IMR-90 (cell line): ENCODE measurements around the gene SH3RF3. TPM values are rescaled to one million over a fixed set of nuclear protein-coding genes. Genes with fewer than 3 reads are reported as not detected.

Source experiments
- ATAC-seq: fragments of 200-7000 bp; cut with Tn5 transposase; 2 replicates; pipeline ENCODE4 v1.9.1; 2020; ENCODE audit warnings: low read depth, mild to moderate bottlenecking, moderate library complexity
- BruUV-seq: library from RNA; stranded (reverse); fragments of 400-500 nt; replicated peaks from 2 replicates; lab custom pipeline; 2021; lab: Mats Ljungman, UMichigan
- CTCF ChIA-PET: fragments of 300-600 bp; formaldehyde crosslinking; extraction: SDS; loops from one replicate; lab custom pipeline; 2021; ENCODE audit warnings: antibody characterized with exemption; lab: Yijun Ruan, JAX
- POLR2A ChIA-PET: fragments of 300-600 bp; sonication (Branson Sonifier 250); formaldehyde crosslinking; loops from one replicate; lab custom pipeline; 2022; ENCODE audit warnings: antibody characterized with exemption; ENCODE audit not compliant: unreplicated experiment; lab: Charles Lee
- DNase-seq: peaks from one replicate; pipeline ENCODE4 v3.0.0; 2013
- H2AFZ ChIP-seq: replicated peaks from 2 replicates; pipeline ENCODE3; 2013; ENCODE audit warnings: low read length, mild to moderate bottlenecking; ENCODE audit not compliant: poor library complexity
- H2AK5ac ChIP-seq: 2 replicates; pipeline ENCODE4 v1.6.1; 2013; ENCODE audit warnings: low read depth, low read length, inconsistent platforms
- H2AK9ac ChIP-seq: replicated peaks from 2 replicates; pipeline ENCODE3; 2013; ENCODE audit warnings: mild to moderate bottlenecking, low read depth, low read length, moderate library complexity; ENCODE audit not compliant: poor library complexity
- H2BK120ac ChIP-seq: 2 replicates; pipeline ENCODE4 v1.6.1; 2013; ENCODE audit warnings: low read depth, low read length, inconsistent platforms
- H2BK15ac ChIP-seq: 3 replicates; pipeline ENCODE4 v1.6.1; 2013; ENCODE audit warnings: low read depth, low read length, inconsistent platforms
- H2BK20ac ChIP-seq: 2 replicates; pipeline ENCODE4 v1.6.1; 2013; ENCODE audit warnings: low read depth, mild to moderate bottlenecking, inconsistent platforms, low read length, moderate library complexity
- H2BK5ac ChIP-seq: 2 replicates; pipeline ENCODE4 v1.6.1; 2013; ENCODE audit warnings: mild to moderate bottlenecking, low read depth, low read length, inconsistent platforms; ENCODE audit not compliant: poor library complexity, severe bottlenecking
- H3K14ac ChIP-seq: replicated peaks from 2 replicates; pipeline ENCODE4 v1.6.1; 2013; ENCODE audit warnings: low read depth, low read length, inconsistent platforms
- H3K18ac ChIP-seq: 2 replicates; pipeline ENCODE4 v1.6.1; 2013; ENCODE audit warnings: low read depth, low read length, control low read depth
- H3K23ac ChIP-seq: 2 replicates; pipeline ENCODE4 v1.6.1; 2013; ENCODE audit warnings: low read depth, low read length, inconsistent platforms
- H3K27ac ChIP-seq: 2 replicates; pipeline ENCODE4 v1.5.1; 2013; ENCODE audit warnings: mild to moderate bottlenecking, control low read depth, low read length; ENCODE audit not compliant: insufficient read depth
- H3K27me3 ChIP-seq: 2 replicates; pipeline ENCODE4 v1.6.1; 2013; ENCODE audit warnings: low read length; ENCODE audit not compliant: control insufficient read depth, insufficient read depth
- H3K36me3 ChIP-seq: 2 replicates; pipeline ENCODE4 v1.6.1; 2013; ENCODE audit warnings: low read length, mixed read lengths; ENCODE audit not compliant: control insufficient read depth, insufficient read depth
- H3K4ac ChIP-seq: 2 replicates; pipeline ENCODE4 v1.6.1; 2013; ENCODE audit warnings: low read depth, low read length, inconsistent platforms
- H3K4me1 ChIP-seq: 2 replicates; pipeline ENCODE4 v1.6.1; 2013; ENCODE audit warnings: low read length, mixed read lengths; ENCODE audit not compliant: control insufficient read depth, insufficient read depth
- H3K4me2 ChIP-seq: 2 replicates; pipeline ENCODE4 v1.6.1; 2013; ENCODE audit warnings: low read depth, mild to moderate bottlenecking, control low read depth, low read length, moderate library complexity
- H3K4me3 ChIP-seq: 2 replicates; pipeline ENCODE4 v1.5.1; 2013; ENCODE audit warnings: low read depth, mild to moderate bottlenecking, control low read depth, low read length, moderate library complexity; ENCODE audit not compliant: insufficient read depth
- H3K56ac ChIP-seq: 2 replicates; pipeline ENCODE4 v1.6.1; 2013; ENCODE audit warnings: low read length, inconsistent platforms; ENCODE audit not compliant: insufficient read depth; ENCODE audit errors: extremely low read depth
- H3K79me1 ChIP-seq, 2 experiments: 2 replicates each; pipeline ENCODE4 v1.6.1; 2013; ENCODE audit warnings: low read length in 2 of 2, inconsistent platforms in 1 of 2, low read depth in 1 of 2
- H3K9ac ChIP-seq: 2 replicates; pipeline ENCODE4 v1.6.1; 2013; ENCODE audit warnings: low read depth, low read length, control low read depth
- H3K9me1 ChIP-seq: 2 replicates; pipeline ENCODE4 v1.6.1; 2013; ENCODE audit warnings: low read length, inconsistent platforms; ENCODE audit not compliant: insufficient read depth
- H3K9me3 ChIP-seq: 2 replicates; pipeline ENCODE4 v1.6.1; 2013; ENCODE audit warnings: low read length; ENCODE audit not compliant: control insufficient read depth, insufficient read depth
- H4K20me1 ChIP-seq: 2 replicates; pipeline ENCODE4 v1.6.1; 2013; ENCODE audit warnings: low read length, inconsistent platforms; ENCODE audit not compliant: insufficient read depth
- H4K5ac ChIP-seq: 2 replicates; pipeline ENCODE4 v1.6.1; 2013; ENCODE audit warnings: mild to moderate bottlenecking, low read depth, low read length, control low read depth
- H4K8ac ChIP-seq, 2 experiments: 2 replicates each; pipeline ENCODE4 v1.6.1; 2013; ENCODE audit warnings: low read depth in 2 of 2, low read length in 2 of 2, control low read depth in 1 of 2, inconsistent platforms in 1 of 2
- H4K91ac ChIP-seq: 2 replicates; pipeline ENCODE4 v1.6.1; 2013; ENCODE audit warnings: low read depth, low read length, inconsistent platforms; ENCODE audit not compliant: insufficient read depth
- CEBPB ChIP-seq: IDR thresholded peaks from 2 replicates; pipeline ENCODE4 v1.6.1; 2012; ENCODE audit warnings: low read depth, low read length, improper control_type of control experiment
- CHD1 ChIP-seq: IDR thresholded peaks from 2 replicates; pipeline ENCODE4 v1.6.1; 2012; ENCODE audit warnings: low read depth, low read length, improper control_type of control experiment
- FOS ChIP-seq: fragments of 150-350 bp; IDR thresholded peaks from 2 replicates; pipeline ENCODE4 v1.6.1; 2016; ENCODE audit warnings: low read depth, low read length
- NFE2L2 ChIP-seq: fragments of 150-350 bp; IDR thresholded peaks from 2 replicates; pipeline ENCODE4 v1.6.1; 2016; ENCODE audit warnings: low read depth, mild to moderate bottlenecking, low read length
- POLR2A ChIP-seq: IDR thresholded peaks from 2 replicates; pipeline ENCODE4 v1.6.1; 2012; ENCODE audit warnings: mild to moderate bottlenecking, low read depth, low read length
- RAD21 ChIP-seq: IDR thresholded peaks from 2 replicates; pipeline ENCODE4 v1.6.1; 2012; ENCODE audit warnings: low read length, improper control_type of control experiment
- RCOR1 ChIP-seq: IDR thresholded peaks from 2 replicates; pipeline ENCODE4 v1.6.1; 2012; ENCODE audit warnings: mild to moderate bottlenecking, low read length, improper control_type of control experiment; ENCODE audit not compliant: insufficient replicate concordance
- WGBS, 2 experiments: methylation state at CpG; one replicate each; pipeline versions ENCODE4 v1.1.5 to v1.1.7; 2013; ENCODE audit warnings: missing lambda C conversion rate in 2 of 2; ENCODE audit not compliant: insufficient read length in 1 of 2; ENCODE audit errors: extremely low coverage in 2 of 2; 5-methylcytosine and 5-hydroxymethylcytosine counted together
- dilution Hi-C: fragments of 300-500 bp; cut with HindIII; formaldehyde crosslinking; loops from one replicate; pipeline ENCODE4 v1.14.3; 2018; ENCODE audit warnings: low sequenced_read_pairs; ENCODE audit not compliant: unreplicated experiment
- in situ Hi-C: fragments of 300-500 bp; cut with MboI; formaldehyde crosslinking; loops from 3 replicates; pipeline ENCODE4 v1.14.3; 2019; ENCODE audit warnings: low sequenced_read_pairs, inconsistent platforms, mixed read lengths
- intact Hi-C: fragments of 100-400 bp; cut with micrococcal nuclease; formaldehyde crosslinking; loops from 2 replicates; pipeline ENCODE4 v1.10.0; 2022
- polyA plus RNA-seq, 3 experiments: library from polyadenylated mRNA; depleted of rRNA; stranded (reverse); fragments of >200 nt; gene quantifications; 2 replicates each; pipeline ENCODE4 v1.2.3, GENCODE V29; 2012; ENCODE audit warnings: low replicate concordance in 1 of 3
- total RNA-seq: library from RNA; depleted of rRNA; stranded (reverse); fragments of >200 nt; gene quantifications from 2 replicates; pipeline ENCODE4 v1.2.3, GENCODE V29; 2012
- TF ChIP-seq, protein P1 (sequence below): fragments of 150-350 bp; IDR thresholded peaks from 2 replicates; pipeline ENCODE4 v1.6.1; 2017; ENCODE audit warnings: mild to moderate bottlenecking, antibody characterized with exemption, low read length, low read depth

The SH3RF3 gene
- total and polyA plus RNA-seq, 2 of the 4 experiments (the other 2 are of a cell fraction), result 3.4 to 5.3 TPM

DNA sequence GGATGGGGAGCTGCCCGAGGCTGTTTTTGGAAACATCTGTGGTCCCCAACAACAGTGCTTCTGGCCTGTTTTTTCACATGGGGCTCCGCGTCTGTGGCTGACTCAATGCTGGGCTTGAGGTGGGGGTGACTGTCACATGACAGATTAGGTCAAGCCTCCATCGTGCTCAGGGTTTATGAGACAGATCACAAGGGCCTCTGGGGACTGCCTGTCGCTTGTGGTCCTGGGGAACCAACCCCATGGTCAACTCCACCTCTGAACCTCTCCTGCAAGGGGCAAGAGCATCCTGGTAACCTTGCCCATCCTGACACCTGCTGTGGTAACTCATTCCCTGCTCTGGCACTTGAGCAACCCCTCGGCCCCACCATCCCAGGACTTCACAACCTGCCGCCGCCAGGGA, 47.6 kb upstream of the SH3RF3 start:
- Histone ChIP-seq H2AFZ (no peak overlapping the region), H3K4me1 (no peaks in the 10 kb centered on the region), H2AK5ac (no peak overlapping the region), H3K9ac (no peak overlapping the region), H3K36me3 (no peaks in the 10 kb centered on the region), H4K8ac (no peak overlapping the region), H3K18ac (no peak overlapping the region), H2BK20ac (no peak overlapping the region), H3K79me1 (no peaks in the 10 kb centered on the region), H3K4me2 (no peak overlapping the region), H4K5ac (no peak overlapping the region), H4K20me1 (no peaks in the 10 kb centered on the region; the same call in 1 of the 2 replicates), H3K4me3 (no peak overlapping the region), H2BK15ac (no peak overlapping the region), H3K23ac (no peak overlapping the region), H2BK120ac (no peak overlapping the region), H3K9me1 (no peaks in the 10 kb centered on the region), H3K4ac (no peak overlapping the region), H3K27ac (no peak overlapping the region), H2BK5ac (no peak overlapping the region), H2AK9ac (no peak overlapping the region), H3K14ac (no peak overlapping the region), H4K91ac (no peak overlapping the region), H3K56ac (no peak overlapping the region), H3K27me3 (peaks cover 42% of the 10 kb centered on the region), H3K9me3 (no peaks in the 10 kb centered on the region)
- DNase-seq (no peak), ATAC-seq (no peak)
- intact Hi-C loops, result no loop called here
- CTCF ChIA-PET, result no interaction called here
- no TSS peak for BruUV-seq
- TF ChIP-seq POLR2A, result no peak
- no peak for TF ChIP-seq NFE2L2
- TF ChIP-seq CEBPB, result no peak
- TF ChIP-seq, protein P1, sequence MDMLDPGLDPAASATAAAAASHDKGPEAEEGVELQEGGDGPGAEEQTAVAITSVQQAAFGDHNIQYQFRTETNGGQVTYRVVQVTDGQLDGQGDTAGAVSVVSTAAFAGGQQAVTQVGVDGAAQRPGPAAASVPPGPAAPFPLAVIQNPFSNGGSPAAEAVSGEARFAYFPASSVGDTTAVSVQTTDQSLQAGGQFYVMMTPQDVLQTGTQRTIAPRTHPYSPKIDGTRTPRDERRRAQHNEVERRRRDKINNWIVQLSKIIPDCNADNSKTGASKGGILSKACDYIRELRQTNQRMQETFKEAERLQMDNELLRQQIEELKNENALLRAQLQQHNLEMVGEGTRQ, result no peak
- TF ChIP-seq FOS, result no peak
- TF ChIP-seq RCOR1, result no peak
- TF ChIP-seq CHD1, result no peak
- no peak for TF ChIP-seq RAD21
- POLR2A ChIA-PET, result no interaction called here
- dilution Hi-C loops, result no loop called here
- in situ Hi-C loops, result no loop called here
- 82% methylated on average over 2 of the region's 8 CpGs; no CpG with 5 or more reads in 1 of the 2 experiments for WGBS, 2 experiments
